Right ventricle myocardium inferior (tissue), 1 donor: ENCODE data around the gene ALLC. TPM values are rescaled to one million over a fixed set of nuclear protein-coding genes. Genes with fewer than 3 reads are reported as not detected.
"Not testable (repeated sequence)": the region's sequence is repeated elsewhere in the genome, so short reads cannot be mapped to it uniquely, and the experiment has no call there.

ENCODE experiments used
- ATAC-seq: fragments of 200-7000 bp; cut with Tn5 transposase; one replicate; pipeline ENCODE4 v1.9.1; 2020; ENCODE audit warnings: mild to moderate bottlenecking, moderate library complexity
- DNase-seq: peaks from one replicate; pipeline ENCODE4 v3.0.0; 2021; ENCODE audit errors: missing footprints
- intact Hi-C: fragments of 100-400 bp; cut with DNase I; formaldehyde crosslinking; loops from one replicate; pipeline ENCODE4 v1.11.0; 2022
- total RNA-seq: library from RNA; stranded (reverse); fragmentation: NEBNext Ultra II Directional; extraction: Animal tissue kit (Norgen Biotek cat#: 25700); gene quantifications from one replicate; pipeline ENCODE4 v1.2.1, GENCODE V29; 2021
- donor health status: DM: no; HTN: yes; CAD: no; lungs with severe emphysema.

Gene ALLC
- total RNA-seq, 1 donor from 2014 or later, result not detected

GRCh38 chr2:3649581-3649980 is 8.4 kb upstream of the ALLC start:
- intact Hi-C loops, result no loop called here
- ATAC-seq (no peak), DNase-seq (no peak)

GRCh38 chr2:3650140-3650920 is 7.7 kb upstream of the ALLC start:
- ATAC-seq (no peak), DNase-seq (no peak)
- intact Hi-C loops, result loop anchor here (5.0 kb wide), 2 partner anchors 63 to 228 kb away; no protein-coding TSS in a partner anchor

- ATAC-seq (peak; percentile 35), DNase-seq (no peak)
- intact Hi-C loops, result loop anchor here (5.0 kb wide), 2 partner anchors 65 to 230 kb away; no protein-coding TSS in a partner anchor
Observed at GRCh38 chr2:3651691-3652648, 6.0 kb upstream of the ALLC start.

- intact Hi-C loops, result loop anchor here (5.0 kb wide), 2 partner anchors 66 to 231 kb away; no protein-coding TSS in a partner anchor
- DNase-seq, result peak; percentile 34
- ATAC-seq, result no peak
Observed at GRCh38 chr2:3652896-3653625, 4.9 kb upstream of the ALLC start.

GRCh38 chr2:3654011-3654410 is 4.0 kb upstream of the ALLC start:
- no peak for DNase-seq
- no peak for ATAC-seq
- intact Hi-C loops, result loop anchor here (5.0 kb wide), 2 partner anchors 67 to 232 kb away; no protein-coding TSS in a partner anchor

- DNase-seq (no peak), ATAC-seq (no peak)
- intact Hi-C loops, result loop anchor here (5.0 kb wide), 2 partner anchors 67 to 232 kb away; no protein-coding TSS in a partner anchor
Observed at GRCh38 chr2:3654531-3655225, 3.3 kb upstream of the ALLC start.

- DNase-seq, result no peak
- intact Hi-C loops, result no loop called here
Observed at GRCh38 chr2:3655871-3656761, 1.9 kb upstream of the ALLC start.

GRCh38 chr2:3656762-3657721 is 958 bp upstream of the ALLC start:
- intact Hi-C loops, result no loop called here
- peak; percentile 12 for ATAC-seq
- no peak for DNase-seq

More at GRCh38 chr2:3655871-3656761, 1.9 kb upstream of the ALLC start:
- ATAC-seq, result no peak

- peak; percentile 73 for DNase-seq
- ATAC-seq, result peak; percentile 73
- intact Hi-C loops, result no loop called here
Observed at GRCh38 chr2:3659447-3660432, 1.7 kb downstream of the ALLC start.

- ATAC-seq, intact Hi-C loops, DNase-seq: not testable (repeated sequence)
Observed at GRCh38 chr2:3660640-3661039, 2.6 kb downstream of the ALLC start.

GRCh38 chr2:3661149-3661660 is 3.2 kb downstream of the ALLC start:
- intact Hi-C loops, result no loop called here
- DNase-seq, result no peak
- ATAC-seq, result no peak

GRCh38 chr2:3662239-3662638 is 4.2 kb downstream of the ALLC start:
- no peak for ATAC-seq
- intact Hi-C loops, result no loop called here
- no peak for DNase-seq

- intact Hi-C loops, result no loop called here
- DNase-seq (no peak), ATAC-seq (no peak)
Observed at GRCh38 chr2:3664118-3664517, 6.1 kb downstream of the ALLC start.

GRCh38 chr2:3664925-3665324 is 6.9 kb downstream of the ALLC start:
- no peak for DNase-seq
- ATAC-seq, result no peak
- intact Hi-C loops, result no loop called here
